Measurements from ENCODE around the gene MIPEP.

MIPEP gene

GRCh38 chr13:23811366-23812062, 77.7 kb downstream of the MIPEP start:
- no peak for DNase-seq (ENCODE audit: low read depth in 1 of 2, low spot score in 1 of 2)

- no peak for DNase-seq (ENCODE audit: low read depth in 1 of 2, low spot score in 1 of 2)
Observed at GRCh38 chr13:23810685-23811240, 78.4 kb downstream of the MIPEP start.

DNA sequence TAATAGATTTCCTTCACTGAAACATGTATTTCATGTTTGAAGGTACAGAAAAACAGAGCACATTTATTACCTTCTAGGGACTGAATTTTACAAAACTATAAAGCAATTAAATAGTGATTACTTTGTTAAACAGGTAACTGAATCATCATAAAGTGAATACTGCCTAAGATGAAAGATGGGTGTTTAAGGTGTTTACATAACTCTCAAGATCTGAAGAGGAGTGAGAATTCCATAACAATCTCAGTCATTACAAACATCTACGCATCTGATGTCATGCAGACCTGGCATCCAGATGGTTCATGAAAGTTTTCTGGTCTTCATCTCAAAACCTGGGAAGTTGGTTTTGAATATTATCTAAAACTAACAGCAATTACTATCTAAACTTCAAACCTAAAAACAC, 80.4 kb downstream of the MIPEP start:
- DNase-seq (ENCODE audit: low read depth in 1 of 2, low spot score in 1 of 2): no peak

DNA sequence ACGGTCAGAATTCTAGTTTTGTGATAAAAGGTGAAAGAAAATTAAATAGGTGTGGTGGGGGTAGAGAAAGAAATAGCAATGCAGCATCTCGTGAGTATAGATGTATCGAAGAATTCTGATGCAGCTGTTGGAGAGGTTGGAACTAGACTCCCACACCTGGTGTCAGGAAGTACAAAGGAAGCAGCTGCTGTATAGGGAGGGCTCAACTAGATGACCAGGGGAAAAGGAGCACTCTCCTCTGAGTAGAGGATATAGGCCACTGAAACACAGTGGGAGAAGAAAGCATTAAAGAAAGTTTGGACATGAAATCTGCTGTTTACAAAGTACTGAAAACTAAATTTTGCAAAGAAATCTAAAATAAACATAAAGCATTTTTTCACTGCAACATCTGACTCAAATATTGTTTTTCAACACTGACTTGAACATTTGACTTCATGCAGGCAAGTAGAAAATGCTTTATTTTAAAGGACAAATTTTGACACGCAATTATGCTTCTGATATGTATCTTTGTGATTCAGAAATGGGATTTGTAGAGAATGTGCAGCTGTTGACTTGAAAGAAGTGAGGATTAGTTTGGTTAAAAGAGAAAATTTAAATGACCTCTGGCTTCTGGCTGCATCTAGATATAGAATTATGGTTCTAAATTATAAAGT, 82.2 kb downstream of the MIPEP start:
- DNase-seq (ENCODE audit: low read depth in 1 of 2, low spot score in 1 of 2): no peak

- no peak for DNase-seq (ENCODE audit: low read depth in 1 of 2, low spot score in 1 of 2)
Observed at GRCh38 chr13:23805821-23806220, 83.4 kb downstream of the MIPEP start.

DNA sequence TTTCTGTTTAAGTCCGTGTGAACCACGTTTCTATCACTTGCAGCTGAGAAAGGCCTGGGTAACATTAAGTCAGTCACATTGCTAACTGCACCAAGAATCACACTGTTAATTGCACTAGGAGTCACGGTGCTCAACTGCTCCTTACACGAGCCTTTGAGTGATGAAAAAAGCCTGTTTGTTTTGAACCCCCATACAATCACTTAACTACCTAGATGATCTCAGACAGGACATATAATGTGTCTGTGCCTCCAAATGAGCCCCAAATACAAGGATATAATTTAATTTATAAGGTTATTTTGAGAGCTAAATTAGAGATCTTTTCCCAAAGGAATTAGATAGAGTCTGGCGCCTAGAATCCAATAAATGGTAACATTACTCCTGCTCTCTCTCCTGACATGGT, 84.1 kb downstream of the MIPEP start:
- DNase-seq (ENCODE audit: low read depth in 1 of 2, low spot score in 1 of 2): no peak

- no peak for DNase-seq (ENCODE audit: low read depth in 1 of 2, low spot score in 1 of 2)
Observed at GRCh38 chr13:23804166-23804565, 85.0 kb downstream of the MIPEP start.

DNA sequence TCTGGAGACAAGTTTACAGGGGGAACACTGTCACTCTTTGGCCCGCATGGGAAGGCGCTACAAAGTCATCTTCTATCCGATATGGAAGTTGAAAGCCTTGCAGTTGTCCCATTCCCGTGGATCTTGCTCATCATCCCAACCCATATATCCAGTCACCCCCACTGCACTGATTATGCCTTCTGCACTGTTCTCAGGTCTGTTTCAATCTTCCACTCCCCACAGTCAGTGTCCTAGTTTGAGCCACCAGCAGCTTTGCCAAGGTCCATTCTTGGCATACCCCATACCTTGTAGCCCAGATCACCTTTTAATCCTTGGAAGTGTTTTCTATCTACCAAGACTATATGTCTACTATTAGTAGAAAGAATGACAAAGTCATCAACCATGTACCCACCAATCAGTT, 88.1 kb downstream of the MIPEP start:
- DNase-seq (ENCODE audit: low read depth in 1 of 2, low spot score in 1 of 2): no peak

DNA sequence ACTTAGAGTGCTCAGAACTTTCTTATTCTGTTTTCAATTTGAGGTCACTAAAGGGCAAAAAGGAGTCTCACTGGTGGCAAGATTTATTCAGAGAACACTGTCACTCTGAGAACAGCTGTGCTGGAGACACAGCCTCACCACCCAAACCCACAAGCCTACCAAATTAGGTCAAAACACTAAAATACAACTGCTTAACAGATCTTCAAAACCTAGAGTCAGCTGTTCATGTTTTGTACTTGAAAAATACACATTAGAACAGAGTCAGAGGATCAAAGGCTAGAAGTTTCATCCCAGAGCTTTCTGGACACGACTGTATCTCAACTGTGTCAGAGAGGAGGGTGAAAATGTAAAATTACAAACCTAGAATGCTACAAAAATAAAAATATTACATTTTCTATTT, 89.3 kb downstream of the MIPEP start:
- DNase-seq (ENCODE audit: low read depth in 1 of 2, low spot score in 1 of 2): no peak

DNA sequence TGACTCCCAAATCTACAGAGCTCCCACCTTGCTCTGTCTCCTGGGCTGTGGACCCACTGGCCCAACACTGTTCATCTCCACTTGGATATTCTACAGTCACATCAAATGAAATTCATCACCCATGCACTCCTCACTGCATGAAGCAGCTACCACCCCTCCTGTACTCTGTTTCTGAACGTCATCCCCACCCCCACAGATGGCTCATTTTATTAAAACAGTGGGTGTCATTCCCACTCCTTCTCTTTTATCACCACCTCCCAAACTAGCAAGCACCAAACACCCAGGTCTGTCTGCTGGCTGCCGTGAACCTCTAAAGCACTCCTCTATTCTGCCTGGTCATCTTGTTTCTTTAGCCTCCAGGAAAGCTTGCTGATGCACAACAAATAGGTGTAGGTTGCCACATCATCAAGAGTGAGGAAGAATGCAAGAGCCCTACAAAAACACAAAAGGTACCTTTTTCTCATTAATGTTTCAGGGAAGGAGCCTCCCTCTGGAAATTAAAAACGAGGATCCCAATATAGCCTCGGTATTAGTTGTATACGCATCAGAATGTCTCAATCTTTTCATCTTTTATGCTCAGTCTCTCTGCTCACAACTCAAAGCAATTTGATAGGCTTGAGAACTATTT, 91.8 kb downstream of the MIPEP start:
- no peak for DNase-seq (ENCODE audit: low read depth in 1 of 2, low spot score in 1 of 2)

DNA sequence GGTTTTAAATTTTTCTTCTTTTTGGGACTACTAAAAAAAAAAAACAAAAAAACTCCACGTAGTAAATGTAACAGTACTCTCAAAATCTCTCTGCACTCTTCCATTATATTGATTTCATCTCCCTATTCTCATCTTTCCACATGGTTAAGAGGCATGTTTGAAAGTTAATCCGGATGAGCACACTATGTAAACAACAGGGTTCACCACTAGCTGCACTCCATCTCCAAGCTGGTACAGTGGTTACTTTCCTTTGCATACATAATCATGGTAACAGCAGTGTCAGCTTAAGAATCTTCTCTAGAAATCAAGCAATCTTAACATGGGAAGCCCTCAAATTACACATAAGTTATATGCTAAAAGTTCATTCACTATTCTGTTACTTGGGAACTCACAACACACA, 92.6 kb downstream of the MIPEP start:
- DNase-seq (ENCODE audit: low read depth in 1 of 2, low spot score in 1 of 2): no peak

- DNase-seq (ENCODE audit: low read depth in 1 of 2, low spot score in 1 of 2): no peak
Observed at GRCh38 chr13:23794267-23795161, 94.7 kb downstream of the MIPEP start.

DNA sequence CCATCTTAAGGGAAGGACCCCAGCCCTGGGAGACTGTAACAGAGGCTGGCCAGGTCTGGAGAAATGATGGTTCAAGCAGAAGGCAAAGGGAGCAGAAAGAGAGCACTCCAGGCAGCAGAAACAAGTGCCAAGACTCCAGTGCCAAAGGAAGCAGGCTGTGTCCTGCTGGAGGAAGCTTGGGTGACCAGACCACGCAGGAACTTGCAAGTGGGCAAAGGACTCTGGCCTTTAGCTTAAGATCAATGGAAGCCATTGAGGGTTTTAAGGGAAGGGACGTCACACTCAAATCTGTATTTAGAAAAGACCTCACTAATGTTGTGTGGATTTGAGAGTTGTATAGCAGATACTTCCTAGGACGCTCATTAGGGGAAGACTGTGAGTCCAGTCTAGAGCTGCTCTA, 95.5 kb downstream of the MIPEP start:
- DNase-seq (ENCODE audit: low read depth in 1 of 2, low spot score in 1 of 2): no peak

DNA sequence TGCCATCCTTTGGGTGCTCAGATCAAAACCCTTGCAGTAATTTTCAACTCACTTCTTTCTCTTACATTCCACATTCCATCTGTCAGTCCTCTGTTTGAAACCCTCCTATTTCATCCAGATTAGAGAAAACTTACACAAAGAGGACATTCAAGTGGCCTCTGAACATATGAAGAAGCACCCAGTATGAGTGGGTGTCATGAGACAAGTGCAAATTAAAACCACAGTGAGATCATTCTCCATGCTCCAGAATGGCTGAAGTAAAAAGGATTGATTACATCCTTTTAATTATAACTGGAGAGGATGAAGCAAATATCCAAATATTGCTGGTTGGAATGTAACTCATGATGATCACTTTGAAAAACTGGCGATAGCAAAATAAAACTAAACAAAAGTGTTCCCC, 96.5 kb downstream of the MIPEP start:
- DNase-seq (ENCODE audit: low read depth in 1 of 2, low spot score in 1 of 2): no peak

GRCh38 chr13:23790577-23791170, 98.5 kb downstream of the MIPEP start:
- no peak for DNase-seq (ENCODE audit: low read depth in 1 of 2, low spot score in 1 of 2)

GRCh38 chr13:23789576-23790346, 99.4 kb downstream of the MIPEP start:
- DNase-seq (ENCODE audit: low read depth in 1 of 2, low spot score in 1 of 2): no peak

DNA sequence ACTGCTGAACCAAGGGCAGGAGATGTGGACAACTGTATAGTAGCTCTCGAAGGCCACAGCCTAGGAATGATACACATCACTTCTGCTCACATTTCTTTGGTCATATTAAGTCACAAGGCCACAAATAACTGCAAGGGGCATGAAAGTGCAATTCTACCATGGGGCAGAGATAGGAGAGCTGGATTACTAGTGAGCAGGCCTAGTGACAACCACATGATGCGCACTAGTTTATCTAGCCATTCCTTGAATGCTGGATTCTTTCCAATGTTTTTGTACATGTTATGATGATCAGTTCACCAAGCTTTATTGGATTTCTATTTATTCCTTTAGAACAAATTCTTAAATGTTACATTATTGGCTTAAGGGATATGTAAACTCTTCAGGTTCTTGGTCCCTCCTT, 100.7 kb downstream of the MIPEP start:
- DNase-seq (ENCODE audit: low read depth in 1 of 2, low spot score in 1 of 2): no peak

GRCh38 chr13:23787464-23787863, 101.7 kb downstream of the MIPEP start:
- no peak for DNase-seq (ENCODE audit: low read depth in 1 of 2, low spot score in 1 of 2)

DNA sequence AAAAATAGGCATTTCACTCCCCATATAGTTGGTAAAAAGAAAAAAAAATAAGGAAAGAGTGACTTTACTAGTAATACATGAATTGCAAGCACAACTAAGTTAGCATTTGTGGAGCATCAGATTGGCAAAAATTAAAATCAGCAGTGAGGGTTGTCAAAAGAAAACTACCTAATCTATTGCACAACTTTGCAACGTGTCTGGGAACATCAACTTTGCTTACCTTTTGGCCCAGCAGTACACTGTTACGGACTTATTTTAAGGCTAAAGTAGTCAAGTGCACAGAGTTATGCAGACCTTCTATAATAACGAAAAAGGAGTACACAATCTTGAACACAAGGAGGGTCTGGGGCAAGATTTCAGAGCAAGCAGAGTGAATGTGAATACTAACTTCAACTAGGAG, 102.6 kb downstream of the MIPEP start:
- no peak for DNase-seq (ENCODE audit: low read depth in 1 of 2, low spot score in 1 of 2)

DNA sequence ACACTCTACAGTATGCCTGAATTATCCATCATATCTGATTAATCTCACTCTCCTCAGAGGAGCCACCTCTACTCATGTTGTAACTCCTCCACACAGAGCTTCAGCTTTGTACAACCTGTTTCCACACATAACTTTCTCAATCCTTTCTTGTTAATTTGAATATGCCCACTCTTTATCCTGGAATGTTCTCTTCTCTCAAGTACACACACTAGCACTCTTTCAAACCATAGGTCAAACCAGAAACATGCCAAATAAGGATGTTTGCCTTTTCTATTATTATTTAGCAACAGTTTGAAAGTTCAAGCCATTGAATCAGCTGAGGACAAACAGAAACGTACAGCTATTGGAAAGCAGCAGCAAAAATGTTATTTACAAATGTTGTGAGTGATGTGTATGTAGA, 110.3 kb downstream of the MIPEP start:
- DNase-seq (ENCODE audit: low read depth in 1 of 2, low spot score in 1 of 2): no peak

All from activated T-helper 1 cell treated with anti-CD3 and anti-CD28 coated beads, Interleukin-2, amount 50 U/mL, for 16 hours (primary cell).